ENCODE measurements around the gene JAG2.

JAG2 gene

DNA sequence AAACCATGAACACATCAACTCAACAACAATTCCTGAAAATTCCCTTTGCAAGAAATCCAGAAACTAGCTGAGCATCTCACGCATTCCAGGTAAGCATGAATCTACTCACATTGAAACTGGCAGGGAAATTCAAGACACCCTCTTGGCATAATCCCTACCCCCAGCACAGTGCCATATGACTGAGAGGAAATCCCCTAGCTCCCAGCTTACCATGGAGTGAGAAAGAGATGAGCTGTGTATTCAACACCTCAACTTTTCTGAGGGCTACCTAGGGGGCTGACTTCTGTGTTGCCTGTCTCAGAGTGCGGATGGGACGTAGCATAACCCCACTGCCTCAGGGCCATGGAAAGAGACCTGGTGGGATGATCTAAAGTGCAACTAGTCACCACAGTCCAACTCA, 65.7 kb downstream of the JAG2 start:
- Histone ChIP-seq H3K27ac (ENCODE audit: low read depth, low read length) (no peak overlapping the region), H3K4me3 (ENCODE audit: low read depth in 1 of 2, low read length in 2 of 2) (no peak overlapping the region), H3K9ac (ENCODE audit: low read depth in 1 of 2, low read length in 2 of 2) (no peak overlapping the region), H3K4me1 (ENCODE audit: control insufficient read depth in 1 of 2, insufficient read depth in 2 of 2, low read length in 2 of 2) (peaks cover 0 to 3% of the 10 kb centered on the region in 2 donors), H3K27me3 (ENCODE audit: control insufficient read depth in 1 of 2, insufficient read depth in 2 of 2, low read length in 2 of 2) (peaks cover 0 to 4% of the 10 kb centered on the region in 2 donors), H3K36me3 (ENCODE audit: control insufficient read depth in 1 of 2, insufficient read depth in 2 of 2, low read length in 2 of 2) (no peaks in the 10 kb centered on the region), H3K9me3 (ENCODE audit: control insufficient read depth in 1 of 2, low read length in 2 of 2) (peaks cover 3 to 7% of the 10 kb centered on the region in 2 donors)

DNA sequence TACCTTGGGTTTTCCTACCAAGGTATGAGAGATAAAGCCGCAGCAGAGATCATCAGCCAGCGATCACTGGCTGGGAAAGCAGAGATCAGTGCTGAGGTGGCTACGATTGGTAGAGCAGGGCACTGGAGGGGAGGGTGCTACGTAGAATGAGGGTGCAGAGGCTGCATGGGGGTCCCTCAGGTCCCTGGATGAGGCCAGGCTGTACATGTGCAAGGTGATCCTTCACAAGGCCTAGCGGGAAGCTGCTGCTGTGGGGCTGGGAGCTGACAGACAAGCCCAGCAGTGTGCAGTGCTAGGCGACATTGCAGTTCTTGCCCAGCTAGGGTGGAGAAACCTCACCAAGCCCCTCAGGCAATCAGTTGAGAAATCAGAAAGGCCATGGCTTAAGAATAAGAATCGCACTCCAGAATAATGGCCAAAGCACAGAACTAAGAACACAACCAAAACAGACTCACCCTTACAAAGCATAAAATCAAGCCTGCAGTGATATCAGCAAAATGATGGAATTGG, 66.2 kb downstream of the JAG2 start:
- Histone ChIP-seq H3K4me3 (ENCODE audit: low read depth in 1 of 2, low read length in 2 of 2) (no peak overlapping the region), H3K9me3 (ENCODE audit: control insufficient read depth in 1 of 2, low read length in 2 of 2) (peaks cover 3 to 7% of the 10 kb centered on the region in 2 donors), H3K27me3 (ENCODE audit: control insufficient read depth in 1 of 2, insufficient read depth in 2 of 2, low read length in 2 of 2) (peaks cover 0 to 4% of the 10 kb centered on the region in 2 donors), H3K27ac (ENCODE audit: low read depth, low read length) (no peak overlapping the region), H3K9ac (ENCODE audit: low read depth in 1 of 2, low read length in 2 of 2) (no peak overlapping the region), H3K4me1 (ENCODE audit: control insufficient read depth in 1 of 2, insufficient read depth in 2 of 2, low read length in 2 of 2) (peaks cover 0 to 3% of the 10 kb centered on the region in 2 donors), H3K36me3 (ENCODE audit: control insufficient read depth in 1 of 2, insufficient read depth in 2 of 2, low read length in 2 of 2) (no peaks in the 10 kb centered on the region)

DNA sequence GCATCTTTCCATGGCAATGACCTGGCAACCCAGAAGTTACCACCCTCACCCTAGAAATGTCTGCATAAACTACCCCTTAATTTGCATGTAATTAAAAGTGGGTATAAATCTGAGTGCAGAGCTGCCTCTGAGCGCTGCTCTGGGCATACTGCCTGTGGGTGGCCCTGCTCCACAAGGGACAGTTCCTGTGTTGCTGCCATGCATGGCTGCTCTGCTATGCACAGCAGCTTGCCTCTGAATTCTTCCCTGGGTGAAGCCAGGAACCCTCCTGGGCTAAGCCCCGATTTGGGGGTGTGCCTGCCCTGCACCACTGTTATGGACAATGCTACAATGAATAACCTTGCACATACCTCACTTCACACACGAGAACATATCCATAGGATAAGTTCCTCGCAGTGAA, 67.7 kb downstream of the JAG2 start:
- H3K27me3 ChIP-seq (ENCODE audit: control insufficient read depth in 1 of 2, insufficient read depth in 2 of 2, low read length in 2 of 2): peaks cover 0 to 4% of the 10 kb centered on the region in 2 donors
- H3K4me1 ChIP-seq (ENCODE audit: control insufficient read depth in 1 of 2, insufficient read depth in 2 of 2, low read length in 2 of 2): peaks cover 0 to 3% of the 10 kb centered on the region in 2 donors
- H3K9me3 ChIP-seq (ENCODE audit: control insufficient read depth in 1 of 2, low read length in 2 of 2): peaks cover 3 to 7% of the 10 kb centered on the region in 2 donors
- H3K9ac ChIP-seq (ENCODE audit: low read depth in 1 of 2, low read length in 2 of 2): no peak overlapping the region
- no peak overlapping the region for H3K27ac ChIP-seq (ENCODE audit: low read depth, low read length)
- no peaks in the 10 kb centered on the region for H3K36me3 ChIP-seq (ENCODE audit: control insufficient read depth in 1 of 2, insufficient read depth in 2 of 2, low read length in 2 of 2)
- H3K4me3 ChIP-seq (ENCODE audit: low read depth in 1 of 2, low read length in 2 of 2): no peak overlapping the region

DNA sequence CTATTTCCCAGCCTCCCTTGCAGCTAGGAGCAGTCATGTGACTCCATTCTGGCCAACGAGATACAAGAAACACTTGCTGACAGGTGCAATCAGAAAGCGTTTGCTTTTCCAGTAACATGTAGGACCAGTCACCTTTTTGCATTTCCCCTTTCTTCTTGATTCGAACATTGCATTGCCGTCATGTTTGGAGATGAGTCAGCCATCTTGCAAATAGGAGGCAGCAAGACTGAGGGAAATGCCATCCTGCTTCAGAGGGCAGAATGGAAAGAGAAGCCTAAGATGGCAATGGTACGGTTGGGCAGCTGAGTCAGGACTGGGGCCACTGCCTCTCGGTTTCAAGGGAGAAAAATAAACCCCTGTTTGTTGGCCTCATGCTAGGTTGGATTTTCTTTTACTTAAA, 68.8 kb downstream of the JAG2 start:
- no peaks in the 10 kb centered on the region for H3K36me3 ChIP-seq (ENCODE audit: control insufficient read depth in 1 of 2, insufficient read depth in 2 of 2, low read length in 2 of 2)
- H3K4me1 ChIP-seq (ENCODE audit: control insufficient read depth in 1 of 2, insufficient read depth in 2 of 2, low read length in 2 of 2): no peaks in the 10 kb centered on the region
- no peak overlapping the region for H3K27ac ChIP-seq (ENCODE audit: low read depth, low read length)
- H3K9me3 ChIP-seq (ENCODE audit: control insufficient read depth in 1 of 2, low read length in 2 of 2): peaks cover 3 to 7% of the 10 kb centered on the region in 2 donors
- no peak overlapping the region for H3K4me3 ChIP-seq (ENCODE audit: low read depth in 1 of 2, low read length in 2 of 2)
- no peak overlapping the region for H3K9ac ChIP-seq (ENCODE audit: low read depth in 1 of 2, low read length in 2 of 2)
- peaks cover 0 to 4% of the 10 kb centered on the region in 2 donors for H3K27me3 ChIP-seq (ENCODE audit: control insufficient read depth in 1 of 2, insufficient read depth in 2 of 2, low read length in 2 of 2)

DNA sequence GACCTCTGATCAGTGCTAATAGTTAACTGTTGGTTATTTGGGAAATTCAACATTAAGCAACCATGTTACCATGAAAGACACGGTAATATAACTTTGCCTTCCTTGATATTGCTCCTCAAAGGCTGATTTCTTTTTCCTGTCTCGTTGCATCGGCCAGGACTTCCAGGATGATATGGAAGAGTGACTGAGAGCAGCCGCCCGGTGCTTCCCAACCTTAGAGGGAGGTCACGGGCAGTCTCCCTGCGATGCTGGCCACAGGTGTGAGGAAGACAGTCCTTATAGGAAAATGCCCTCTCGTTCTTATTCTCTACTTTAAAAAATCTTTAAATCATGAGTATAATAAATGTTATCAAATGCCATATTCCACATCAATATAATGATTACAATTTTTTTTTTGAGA, 70.3 kb downstream of the JAG2 start:
- Histone ChIP-seq H3K9ac (ENCODE audit: low read depth in 1 of 2, low read length in 2 of 2) (no peak overlapping the region), H3K9me3 (ENCODE audit: control insufficient read depth in 1 of 2, low read length in 2 of 2) (peaks cover 3 to 7% of the 10 kb centered on the region in 2 donors), H3K4me3 (ENCODE audit: low read depth in 1 of 2, low read length in 2 of 2) (no peak overlapping the region), H3K27ac (ENCODE audit: low read depth, low read length) (no peak overlapping the region), H3K36me3 (ENCODE audit: control insufficient read depth in 1 of 2, insufficient read depth in 2 of 2, low read length in 2 of 2) (no peaks in the 10 kb centered on the region), H3K4me1 (ENCODE audit: control insufficient read depth in 1 of 2, insufficient read depth in 2 of 2, low read length in 2 of 2) (peaks cover 6 to 7% of the 10 kb centered on the region in 2 donors), H3K27me3 (ENCODE audit: control insufficient read depth in 1 of 2, insufficient read depth in 2 of 2, low read length in 2 of 2) (peaks cover 0 to 4% of the 10 kb centered on the region in 2 donors)

DNA sequence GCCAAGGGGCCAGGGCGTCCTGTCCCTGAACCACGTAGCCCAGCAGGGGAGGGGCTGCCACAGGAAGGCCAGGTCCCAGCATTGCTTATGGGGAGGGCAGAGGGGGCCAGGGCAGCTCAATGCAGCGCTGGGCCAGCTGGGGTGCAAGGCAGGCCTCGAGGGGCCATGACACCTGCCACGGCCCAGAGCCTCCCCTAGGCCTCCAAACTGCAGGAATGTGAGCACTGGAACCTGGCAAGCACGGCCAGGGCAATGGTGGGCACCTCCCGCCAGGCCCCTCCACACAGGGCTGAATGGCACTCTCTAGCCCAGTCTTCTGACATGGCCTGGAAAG, 70.8 kb downstream of the JAG2 start:
- Histone ChIP-seq H3K4me1 (ENCODE audit: control insufficient read depth in 1 of 2, insufficient read depth in 2 of 2, low read length in 2 of 2) (peaks cover 6 to 10% of the 10 kb centered on the region in 2 donors), H3K36me3 (ENCODE audit: control insufficient read depth in 1 of 2, insufficient read depth in 2 of 2, low read length in 2 of 2) (no peaks in the 10 kb centered on the region), H3K27me3 (ENCODE audit: control insufficient read depth in 1 of 2, insufficient read depth in 2 of 2, low read length in 2 of 2) (peaks cover 0 to 4% of the 10 kb centered on the region in 2 donors), H3K9ac (ENCODE audit: low read depth in 1 of 2, low read length in 2 of 2) (no peak overlapping the region), H3K9me3 (ENCODE audit: control insufficient read depth in 1 of 2, low read length in 2 of 2) (peaks cover 3 to 7% of the 10 kb centered on the region in 2 donors), H3K4me3 (ENCODE audit: low read depth in 1 of 2, low read length in 2 of 2) (no peak overlapping the region), H3K27ac (ENCODE audit: low read depth, low read length) (no peak overlapping the region)

DNA sequence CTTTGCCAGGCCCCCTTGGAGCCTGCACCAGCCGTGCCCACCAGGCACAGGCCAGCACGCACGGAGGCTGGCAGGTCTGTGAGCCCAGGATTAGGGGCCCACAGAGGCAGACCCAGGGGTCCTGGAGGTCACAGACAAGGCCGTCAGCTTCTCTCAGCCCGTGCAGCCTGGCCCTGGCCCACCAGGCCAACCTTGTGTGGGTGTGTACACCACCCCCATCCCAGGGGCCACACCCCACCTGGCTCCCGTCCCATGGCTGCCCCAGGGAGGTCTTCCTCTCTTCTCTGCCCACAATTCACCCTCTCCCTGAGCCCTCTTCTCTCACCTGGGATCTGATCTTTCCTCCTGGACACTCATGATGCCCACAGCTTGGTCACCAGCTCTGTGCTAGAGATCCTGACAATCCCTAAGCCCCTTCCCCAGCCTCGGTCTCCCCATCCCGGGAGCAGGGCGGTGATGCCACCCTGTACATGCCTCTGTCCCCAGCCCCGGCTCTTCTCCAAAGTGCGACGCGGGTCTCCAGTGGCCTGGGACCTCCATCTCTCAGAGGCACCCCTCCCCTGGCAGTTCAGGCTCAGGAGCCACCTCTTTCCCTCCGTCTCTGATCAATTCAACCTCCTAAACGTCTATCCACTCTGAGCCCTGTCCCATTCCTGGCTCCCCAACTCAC, 72.2 kb downstream of the JAG2 start:
- Histone ChIP-seq H3K9ac (ENCODE audit: low read depth in 1 of 2, low read length in 2 of 2) (no peak overlapping the region), H3K9me3 (ENCODE audit: control insufficient read depth in 1 of 2, low read length in 2 of 2) (peaks cover 3 to 7% of the 10 kb centered on the region in 2 donors), H3K4me1 (ENCODE audit: control insufficient read depth in 1 of 2, insufficient read depth in 2 of 2, low read length in 2 of 2) (peaks cover 16 to 24% of the 10 kb centered on the region in 2 donors), H3K27ac (ENCODE audit: low read depth, low read length) (no peak overlapping the region), H3K27me3 (ENCODE audit: control insufficient read depth in 1 of 2, insufficient read depth in 2 of 2, low read length in 2 of 2) (no peaks in the 10 kb centered on the region), H3K36me3 (ENCODE audit: control insufficient read depth in 1 of 2, insufficient read depth in 2 of 2, low read length in 2 of 2) (no peaks in the 10 kb centered on the region), H3K4me3 (ENCODE audit: low read depth in 1 of 2, low read length in 2 of 2) (no peak overlapping the region)

DNA sequence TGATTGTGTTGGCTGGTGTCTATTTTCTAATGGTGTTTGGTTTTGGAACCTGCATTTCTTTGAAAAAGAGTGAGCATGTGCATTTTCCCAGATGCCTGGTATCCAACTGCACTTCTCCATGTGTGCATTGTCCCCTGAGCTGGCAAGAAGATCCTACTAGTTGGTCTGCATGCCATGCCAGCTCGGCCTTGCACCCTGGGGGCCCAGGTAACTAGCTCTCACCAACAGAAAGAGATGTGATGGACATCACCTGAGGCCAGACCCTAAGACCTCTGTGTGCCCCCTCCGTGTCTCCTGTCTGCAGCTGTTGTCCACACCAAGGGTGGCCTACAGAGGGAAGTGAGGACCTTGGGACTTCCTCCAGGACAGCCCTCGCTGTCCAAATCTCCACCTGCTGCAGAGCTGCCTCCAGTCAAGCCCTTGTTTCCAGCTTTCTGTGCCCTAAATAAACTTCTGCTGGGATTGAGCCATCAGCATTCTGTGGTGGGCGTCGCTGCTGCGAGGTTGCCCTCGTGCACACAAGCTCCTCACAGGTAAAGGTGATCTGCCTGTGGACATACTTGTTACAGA, 73.3 kb downstream of the JAG2 start:
- no peak overlapping the region for H3K27ac ChIP-seq (ENCODE audit: low read depth, low read length)
- H3K36me3 ChIP-seq (ENCODE audit: control insufficient read depth in 1 of 2, insufficient read depth in 2 of 2, low read length in 2 of 2): no peaks in the 10 kb centered on the region
- no peaks in the 10 kb centered on the region for H3K27me3 ChIP-seq (ENCODE audit: control insufficient read depth in 1 of 2, insufficient read depth in 2 of 2, low read length in 2 of 2)
- peaks cover 3 to 7% of the 10 kb centered on the region in 2 donors for H3K9me3 ChIP-seq (ENCODE audit: control insufficient read depth in 1 of 2, low read length in 2 of 2)
- no peak overlapping the region for H3K4me3 ChIP-seq (ENCODE audit: low read depth in 1 of 2, low read length in 2 of 2)
- no peak overlapping the region for H3K9ac ChIP-seq (ENCODE audit: low read depth in 1 of 2, low read length in 2 of 2)
- peaks cover 25 to 34% of the 10 kb centered on the region in 2 donors for H3K4me1 ChIP-seq (ENCODE audit: control insufficient read depth in 1 of 2, insufficient read depth in 2 of 2, low read length in 2 of 2)

DNA sequence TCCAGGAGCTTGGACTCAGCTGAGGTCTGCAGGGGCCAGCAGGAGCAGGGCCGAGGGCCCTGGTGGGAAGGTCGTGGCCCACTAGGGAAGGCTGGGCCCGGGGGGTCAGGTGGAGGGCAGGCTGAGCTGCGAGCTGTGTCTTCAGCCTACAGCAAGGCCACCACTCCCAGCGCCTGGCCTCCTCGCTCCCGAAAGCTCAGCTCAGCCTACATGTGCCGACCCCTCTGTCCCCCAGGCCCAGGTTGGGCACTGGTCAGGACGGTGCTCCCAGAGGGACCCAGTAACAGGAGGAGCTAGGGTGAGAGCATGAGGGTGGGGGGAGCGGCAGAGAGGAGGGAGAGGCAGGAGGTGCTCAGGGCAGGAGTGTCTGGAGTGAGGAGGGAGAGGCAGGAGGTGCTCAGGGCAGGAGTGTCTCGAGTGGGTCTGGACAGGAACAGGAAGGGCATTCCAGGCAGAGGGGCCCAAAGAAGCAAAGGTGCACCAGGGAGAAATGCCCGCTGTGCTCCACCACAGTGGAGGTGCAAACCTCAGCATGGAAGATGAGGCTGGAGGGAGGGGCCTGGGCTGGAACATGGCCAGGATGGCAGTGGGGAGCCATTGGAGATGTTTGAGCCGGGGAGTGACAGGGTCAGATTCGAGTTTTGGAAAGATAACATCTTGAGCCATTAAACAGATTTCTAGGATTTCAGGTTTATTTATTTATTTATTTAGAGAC, 74.2 kb downstream of the JAG2 start:
- Histone ChIP-seq H3K27me3 (ENCODE audit: control insufficient read depth in 1 of 2, insufficient read depth in 2 of 2, low read length in 2 of 2) (no peaks in the 10 kb centered on the region), H3K27ac (ENCODE audit: low read depth, low read length) (no peak overlapping the region), H3K9me3 (ENCODE audit: control insufficient read depth in 1 of 2, low read length in 2 of 2) (no peaks in the 10 kb centered on the region), H3K36me3 (ENCODE audit: control insufficient read depth in 1 of 2, insufficient read depth in 2 of 2, low read length in 2 of 2) (no peaks in the 10 kb centered on the region), H3K4me3 (ENCODE audit: low read depth in 1 of 2, low read length in 2 of 2) (peak overlapping the region; percentile 70 to 71), H3K9ac (ENCODE audit: low read depth in 1 of 2, low read length in 2 of 2) (peak overlapping the region; percentile 59 to 74), H3K4me1 (ENCODE audit: control insufficient read depth in 1 of 2, insufficient read depth in 2 of 2, low read length in 2 of 2) (peaks cover 25 to 38% of the 10 kb centered on the region in 2 donors)

Data from duodenal mucosa (tissue), 2 donors.